C4-2B (cell line): ENCODE data around the gene GRIP1.

Experiments
- ZFX ChIP-seq: fragments of 450-650 bp; IDR thresholded peaks from 2 replicates; pipeline ENCODE4 v1.6.1; 2017
- TF ChIP-seq, protein P1 (sequence below): fragments of 450-650 bp; conservative IDR thresholded peaks from 2 replicates; pipeline ENCODE4 v1.5.1; 2017; ENCODE audit warnings: mild to moderate bottlenecking

DNA sequence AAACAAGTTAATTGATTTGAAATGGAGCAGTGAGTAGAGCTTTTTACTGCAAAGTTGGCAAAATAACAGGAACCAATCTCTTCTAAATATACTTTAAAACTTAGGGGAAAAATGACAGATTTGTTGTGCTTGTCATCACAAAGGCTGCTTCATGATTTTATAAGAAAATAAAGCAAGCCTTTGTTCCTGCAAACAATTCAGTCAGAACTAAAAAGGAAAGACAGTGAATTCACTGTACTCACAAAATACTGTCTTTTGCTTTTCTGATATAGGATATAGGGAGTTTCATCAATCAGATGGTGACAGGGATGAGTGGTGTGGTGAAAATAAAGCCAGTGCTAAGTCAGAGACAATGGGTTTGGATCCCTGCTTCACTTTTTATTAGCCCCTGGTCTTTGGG lies 250.6 kb downstream of the GRIP1 start:
- TF ChIP-seq, protein P1, sequence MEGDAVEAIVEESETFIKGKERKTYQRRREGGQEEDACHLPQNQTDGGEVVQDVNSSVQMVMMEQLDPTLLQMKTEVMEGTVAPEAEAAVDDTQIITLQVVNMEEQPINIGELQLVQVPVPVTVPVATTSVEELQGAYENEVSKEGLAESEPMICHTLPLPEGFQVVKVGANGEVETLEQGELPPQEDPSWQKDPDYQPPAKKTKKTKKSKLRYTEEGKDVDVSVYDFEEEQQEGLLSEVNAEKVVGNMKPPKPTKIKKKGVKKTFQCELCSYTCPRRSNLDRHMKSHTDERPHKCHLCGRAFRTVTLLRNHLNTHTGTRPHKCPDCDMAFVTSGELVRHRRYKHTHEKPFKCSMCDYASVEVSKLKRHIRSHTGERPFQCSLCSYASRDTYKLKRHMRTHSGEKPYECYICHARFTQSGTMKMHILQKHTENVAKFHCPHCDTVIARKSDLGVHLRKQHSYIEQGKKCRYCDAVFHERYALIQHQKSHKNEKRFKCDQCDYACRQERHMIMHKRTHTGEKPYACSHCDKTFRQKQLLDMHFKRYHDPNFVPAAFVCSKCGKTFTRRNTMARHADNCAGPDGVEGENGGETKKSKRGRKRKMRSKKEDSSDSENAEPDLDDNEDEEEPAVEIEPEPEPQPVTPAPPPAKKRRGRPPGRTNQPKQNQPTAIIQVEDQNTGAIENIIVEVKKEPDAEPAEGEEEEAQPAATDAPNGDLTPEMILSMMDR: no peak
- no peak for TF ChIP-seq ZFX
